ENCODE data around the gene ASCC2.
"Not testable (repeated sequence)": the region's sequence is repeated elsewhere in the genome, so short reads cannot be mapped to it uniquely, and the experiment has no call there.

Gene ASCC2

DNA sequence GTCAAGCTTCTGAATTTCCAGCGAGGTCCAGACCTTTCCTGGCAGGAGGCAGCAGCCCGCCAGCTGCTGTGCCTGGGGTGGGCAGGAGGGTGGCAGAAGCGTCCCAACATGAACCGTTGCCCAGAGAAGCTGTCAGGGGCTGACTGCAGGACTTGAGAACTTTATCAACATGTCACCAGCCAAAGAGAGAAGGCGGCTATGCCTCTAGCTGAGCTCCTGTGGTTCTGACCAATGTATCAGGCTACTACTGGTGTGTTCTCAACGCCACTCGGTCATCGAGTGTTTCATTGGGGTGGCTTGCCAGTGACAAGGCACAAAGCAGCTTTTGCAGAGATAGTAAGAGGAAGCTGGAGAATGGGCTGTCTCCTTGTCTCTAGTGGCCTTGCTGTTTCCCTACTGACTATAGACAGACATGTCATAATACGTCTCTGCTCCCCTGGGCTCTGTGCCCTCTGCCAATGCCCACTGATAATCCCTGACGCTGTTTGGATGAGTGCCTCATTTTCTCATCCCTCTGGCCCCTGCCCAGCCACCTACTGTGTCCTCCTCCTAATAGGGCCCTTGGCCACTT, 17.6 kb upstream of the ASCC2 start:
- no peak for DNase-seq

DNA sequence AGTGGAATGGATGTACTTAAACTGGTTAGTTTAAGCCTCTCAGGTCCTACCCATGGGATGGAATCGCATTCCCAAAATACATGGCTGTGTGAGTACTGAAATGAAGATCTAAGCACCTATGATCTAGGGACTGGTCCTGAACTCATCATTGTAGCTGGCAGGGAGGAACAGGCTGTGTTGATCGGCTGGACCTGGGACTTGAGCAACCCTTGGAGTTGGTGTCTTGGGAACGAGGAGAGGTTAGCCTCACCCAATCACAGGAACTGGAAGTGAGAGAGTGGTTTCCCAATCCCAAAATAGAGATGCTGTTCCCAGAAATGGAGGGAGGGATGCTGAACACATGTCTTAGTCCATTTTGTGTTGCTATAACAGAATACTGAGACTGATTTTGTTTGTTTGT, 16.4 kb upstream of the ASCC2 start:
- DNase-seq, result no peak

DNA sequence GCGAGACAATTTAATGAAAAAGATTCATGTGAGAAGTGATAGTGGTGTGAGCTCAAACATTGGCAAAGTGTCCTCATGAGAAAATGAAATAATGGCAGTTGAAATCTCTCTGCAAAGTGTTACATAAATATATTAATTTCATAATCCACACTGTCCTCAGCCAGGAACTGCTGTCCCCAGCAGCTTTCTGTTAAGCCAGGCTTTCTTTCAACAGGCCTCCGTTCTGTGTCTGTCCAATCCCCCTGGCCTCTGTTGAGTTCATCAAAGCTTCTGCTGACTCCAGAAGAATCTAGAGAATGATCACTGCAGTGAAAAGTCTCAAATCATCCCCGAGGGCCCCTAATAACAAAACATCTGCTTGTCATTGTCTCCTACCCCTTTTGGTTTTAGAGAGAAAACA, 10.0 kb upstream of the ASCC2 start:
- DNase-seq, result no peak

DNA sequence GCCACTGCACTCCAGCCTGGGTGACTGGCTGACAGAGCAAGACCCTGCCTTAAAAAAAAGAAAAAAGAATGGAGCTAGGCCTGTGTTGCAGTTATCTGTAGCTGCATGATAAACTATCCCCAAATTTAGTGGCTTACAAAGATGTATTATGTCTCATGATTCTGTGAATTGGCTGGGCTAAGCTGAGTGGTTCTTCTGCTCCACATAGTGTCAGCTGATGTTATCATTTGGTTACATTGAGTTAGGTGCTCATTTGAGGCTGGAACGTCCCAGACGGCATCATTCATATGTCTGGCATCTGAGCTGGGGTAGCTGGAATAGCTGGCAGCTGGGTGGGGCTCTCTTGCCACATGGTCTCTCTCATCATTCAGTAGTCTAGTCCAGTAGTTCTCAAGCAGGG, 8.2 kb upstream of the ASCC2 start:
- DNase-seq, result no peak

DNA sequence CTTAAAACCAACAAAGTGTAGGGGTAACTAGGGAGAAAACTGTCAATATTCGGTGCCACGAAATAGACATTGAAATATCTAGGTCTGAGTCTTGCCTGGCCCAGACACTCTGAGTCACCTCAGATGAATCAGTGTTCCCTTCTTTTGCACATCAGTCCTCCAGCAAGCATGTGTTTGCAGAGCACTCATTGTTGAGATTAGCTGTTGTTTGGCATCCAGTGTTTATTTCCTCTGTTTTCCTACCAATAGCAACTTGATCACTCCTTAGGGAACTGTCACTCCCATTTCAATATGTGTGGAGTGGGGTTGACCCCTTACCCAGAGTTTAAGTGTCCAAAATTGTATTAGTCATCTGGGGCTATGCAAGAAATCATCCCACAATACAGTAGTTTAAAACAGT, 4.7 kb upstream of the ASCC2 start:
- DNase-seq, result peak; percentile 96

DNA sequence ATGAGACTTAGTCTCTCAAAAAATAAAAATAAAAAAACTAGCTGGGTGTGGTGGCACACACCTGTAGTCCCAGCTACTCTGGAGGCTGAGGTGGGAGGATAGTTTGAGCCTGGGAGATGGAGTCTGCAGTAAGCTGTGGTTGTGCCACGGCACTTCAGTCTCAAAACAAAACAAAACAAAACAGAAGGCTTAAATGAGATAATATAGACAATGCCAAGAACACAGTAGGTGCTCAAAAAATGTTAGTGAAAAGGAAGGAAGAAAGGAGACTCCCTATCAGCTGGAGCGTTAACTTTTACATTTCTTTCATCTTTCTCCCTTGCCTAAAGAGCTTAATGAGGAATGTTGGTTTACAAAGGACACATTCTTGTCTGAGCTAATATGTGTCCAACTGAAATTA, 4.1 kb upstream of the ASCC2 start:
- no peak for DNase-seq

- peak; percentile 3 for DNase-seq
Measured at GRCh38 chr22:29840498-29840897, 2.4 kb upstream of the ASCC2 start.

DNA sequence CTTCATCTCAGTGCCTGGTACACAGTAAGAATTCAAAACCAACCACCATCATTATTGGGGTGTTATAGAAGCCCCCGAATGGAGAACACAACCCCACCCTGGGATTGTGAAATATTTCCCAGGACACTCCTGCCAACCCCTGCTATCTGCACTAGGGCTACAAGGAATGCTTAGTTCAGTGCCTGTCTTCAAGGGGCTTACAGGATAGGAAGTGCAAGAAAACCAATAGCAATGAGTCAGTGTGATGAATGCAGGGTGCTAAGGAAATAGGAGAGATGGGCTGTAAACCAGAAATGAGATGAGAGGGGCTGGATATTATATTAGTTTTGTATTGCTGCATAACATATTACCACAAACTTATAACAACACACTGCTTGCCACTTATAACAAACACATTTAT, 965 bp upstream of the ASCC2 start:
- no peak for DNase-seq

DNA sequence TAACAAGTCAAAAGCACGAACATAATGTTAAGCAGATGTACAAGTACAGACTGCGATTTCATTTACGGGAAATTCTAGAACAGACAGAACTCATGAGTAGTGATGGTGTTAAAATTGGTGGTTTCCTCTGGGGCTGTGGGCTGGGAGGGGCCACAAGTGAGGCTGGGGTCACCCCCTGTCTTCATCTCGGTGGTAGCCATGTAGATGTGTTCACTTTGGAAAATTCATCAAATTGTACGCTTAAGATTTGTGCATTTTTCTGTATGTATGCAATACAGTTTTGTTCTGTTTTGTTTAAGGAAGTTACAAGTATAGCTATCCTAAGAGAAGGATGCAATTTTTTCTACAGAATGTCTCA, 504 bp upstream of the ASCC2 start:
- DNase-seq, result no peak

GRCh38 chr22:29836791-29837370, 1.2 kb downstream of the ASCC2 start:
- DNase-seq, result not testable (repeated sequence)

DNA sequence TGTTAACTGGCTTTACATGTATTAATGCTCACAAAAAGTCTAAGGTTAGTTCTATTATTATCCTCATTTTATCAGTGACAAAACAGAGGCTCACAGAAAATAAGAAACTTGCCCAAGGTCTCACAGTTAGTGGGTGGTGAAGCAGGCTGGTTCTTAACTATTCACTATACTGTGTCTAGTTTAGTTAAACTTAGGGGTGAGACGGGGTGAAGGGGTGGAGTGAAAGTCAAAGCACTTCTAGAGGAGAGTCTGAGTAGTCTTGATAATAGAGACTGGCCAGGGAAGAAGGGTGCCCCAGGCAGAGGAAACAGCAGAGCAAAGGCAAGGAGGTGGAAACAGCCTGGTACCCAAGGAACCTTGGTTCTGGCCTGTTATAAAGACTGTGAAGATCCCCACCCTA, 4.0 kb downstream of the ASCC2 start:
- DNase-seq, result no peak

DNA sequence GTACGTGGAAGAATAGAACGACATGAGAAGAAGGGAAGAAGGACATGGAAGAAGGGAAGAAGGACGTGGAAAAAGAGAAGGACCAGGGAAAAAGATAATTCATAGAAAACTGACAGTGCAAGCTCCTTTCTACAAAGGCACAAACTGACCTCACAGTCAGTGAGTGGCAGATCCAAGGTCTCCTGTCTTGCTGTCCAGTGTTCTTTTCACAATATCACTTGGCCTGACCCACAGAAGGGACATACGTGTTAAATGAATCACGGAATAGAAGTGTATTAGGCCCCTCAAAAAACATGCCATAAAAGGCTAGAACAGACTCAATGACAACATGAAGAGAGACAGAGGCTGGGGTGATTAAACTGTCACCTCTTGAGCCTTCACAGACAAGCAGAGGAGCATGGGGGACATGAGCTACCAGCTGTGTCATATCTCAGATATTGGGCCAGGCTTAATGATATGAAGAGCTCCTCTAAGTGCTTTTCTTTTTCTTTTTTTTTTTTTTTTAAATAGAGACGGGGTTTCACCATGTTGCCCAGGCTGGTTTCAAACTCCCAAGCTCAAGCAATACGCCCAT, 4.6 kb downstream of the ASCC2 start:
- DNase-seq, result no peak

- no peak for DNase-seq
Measured at GRCh38 chr22:29831958-29832357, 6.1 kb downstream of the ASCC2 start.

GRCh38 chr22:29831186-29831921, 6.7 kb downstream of the ASCC2 start:
- no peak for DNase-seq

DNA sequence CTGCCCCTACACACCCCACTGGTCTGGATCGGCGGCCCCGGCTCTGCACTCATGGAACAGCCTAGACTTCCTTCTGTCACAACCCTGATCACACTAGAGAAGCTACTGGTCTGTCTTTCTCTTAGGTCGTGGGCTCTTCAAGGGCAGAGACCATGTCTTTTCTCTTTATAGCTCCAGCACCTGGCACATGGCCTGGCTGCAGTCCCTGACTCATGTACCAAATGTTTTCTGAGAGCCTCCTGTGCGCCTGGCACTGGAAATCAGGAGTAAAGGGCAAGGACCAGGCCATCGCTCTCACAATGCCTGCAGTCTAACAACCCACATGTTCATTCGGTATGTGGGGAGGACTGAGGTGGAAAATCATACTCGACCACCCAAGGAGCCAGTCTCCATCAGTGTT, 7.5 kb downstream of the ASCC2 start:
- no peak for DNase-seq

- peak; percentile 8 for DNase-seq
Measured at GRCh38 chr22:29827726-29828125, 10.3 kb downstream of the ASCC2 start.

DNA sequence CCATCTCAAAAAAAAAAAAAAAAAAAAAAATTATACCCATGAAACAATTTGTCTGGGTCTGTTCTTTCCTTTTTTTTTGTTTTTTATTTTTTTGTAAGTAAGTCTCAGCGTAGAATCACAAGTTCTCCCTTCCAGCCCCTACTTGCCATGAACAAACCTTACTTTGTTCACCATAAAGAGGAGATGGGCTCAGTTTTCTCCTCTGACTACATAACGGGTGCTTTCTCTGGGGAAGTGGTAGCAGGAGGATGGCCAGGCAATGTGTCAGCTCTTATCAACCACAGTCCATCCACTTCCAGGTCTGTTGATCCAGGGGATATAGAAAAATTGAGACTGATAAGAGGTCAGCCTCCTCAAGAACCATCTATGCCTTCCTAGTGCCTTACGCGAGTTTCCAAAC, 11.0 kb downstream of the ASCC2 start:
- no peak for DNase-seq

GRCh38 chr22:29825578-29825977, 12.5 kb downstream of the ASCC2 start:
- DNase-seq, result no peak

- no peak for DNase-seq
Measured at GRCh38 chr22:29824677-29825076, 13.4 kb downstream of the ASCC2 start.

DNA sequence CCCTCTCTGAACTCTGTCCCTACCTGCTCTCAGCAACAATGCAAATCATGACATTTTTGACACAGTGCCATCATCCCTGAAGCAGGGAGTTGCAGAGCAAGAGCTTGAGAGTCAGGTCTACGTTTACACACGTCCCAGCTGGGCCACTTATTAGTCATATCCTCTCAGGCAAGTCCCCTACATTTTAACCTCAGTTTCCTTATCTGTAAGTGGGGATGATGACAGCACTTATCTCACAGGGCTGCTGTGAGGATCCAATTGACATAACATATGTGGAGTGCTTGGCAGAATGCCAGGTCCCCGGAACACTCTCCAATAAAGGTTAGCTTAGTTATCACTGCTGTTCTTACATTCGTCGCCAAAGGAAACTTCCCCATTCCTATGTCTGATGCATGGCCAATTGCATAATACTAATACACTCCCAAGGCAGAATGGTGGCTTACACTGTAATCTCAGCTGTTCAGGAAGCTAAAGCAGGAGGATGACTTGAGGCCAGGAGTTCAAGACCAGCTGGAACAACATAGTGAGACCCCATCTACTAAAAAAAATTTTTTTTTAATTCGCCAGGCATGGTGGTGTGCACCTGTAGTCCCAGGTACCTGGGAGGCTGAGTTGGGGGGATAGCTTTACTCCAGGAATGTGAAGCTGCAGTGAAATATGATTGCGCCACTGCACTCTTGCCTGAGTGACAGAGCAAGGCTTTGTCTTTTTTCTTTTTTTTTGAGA, 16.6 kb downstream of the ASCC2 start:
- DNase-seq, result peak; percentile 88

- no peak for DNase-seq
Measured at GRCh38 chr22:29820961-29821290, 17.1 kb downstream of the ASCC2 start.

- no peak for DNase-seq
Measured at GRCh38 chr22:29819501-29819900, 18.6 kb downstream of the ASCC2 start.

GRCh38 chr22:29817724-29818123, 20.4 kb downstream of the ASCC2 start:
- DNase-seq, result no peak

- no peak for DNase-seq
Measured at GRCh38 chr22:29816980-29817379, 21.1 kb downstream of the ASCC2 start.

Data from HCEC 1CT (cell line).